GM19395 (cell line): ENCODE data around the gene NKX2-8.

Source experiments
- ATAC-seq: cut with Tn5 transposase; IDR thresholded peaks from one replicate; pipeline ENCODE4 v1.9.1; 2021; ENCODE audit warnings: mild to moderate bottlenecking, moderate library complexity; ENCODE audit not compliant: unreplicated experiment

Gene NKX2-8

GRCh38 chr14:36582011-36582873 lies at the start of gene NKX2-8:
TSS of gene NKX2-8 (minus strand) at chr14:36582614. CDS start at chr14:36582389, 225 bp downstream.
- no peak for ATAC-seq

GRCh38 chr14:36627981-36628380 lies 45.6 kb upstream of the NKX2-8 start:
- no peak for ATAC-seq

DNA sequence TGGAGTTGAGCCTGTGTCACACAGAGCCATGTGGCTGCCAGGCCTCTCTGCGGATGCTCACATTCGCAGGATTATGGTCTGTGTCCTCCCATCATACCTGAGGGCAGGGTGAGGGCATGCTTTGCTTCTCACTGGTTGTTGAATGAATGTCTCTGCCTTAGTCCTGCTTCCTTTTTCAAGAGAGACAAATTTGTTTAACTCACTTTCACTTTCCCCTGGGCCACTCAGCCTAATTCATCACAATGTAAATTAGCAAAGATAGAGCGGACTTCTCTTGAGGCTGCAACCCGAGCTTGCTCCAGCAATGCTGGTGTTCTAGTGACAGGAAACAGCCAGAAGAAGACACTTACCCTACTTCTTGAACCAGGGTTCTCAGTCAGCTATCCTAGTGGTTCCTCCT lies 43.7 kb upstream of the NKX2-8 start:
- ATAC-seq = peak; percentile 91

GRCh38 chr14:36625436-36625835 lies 43.0 kb upstream of the NKX2-8 start:
- ATAC-seq = no peak

DNA sequence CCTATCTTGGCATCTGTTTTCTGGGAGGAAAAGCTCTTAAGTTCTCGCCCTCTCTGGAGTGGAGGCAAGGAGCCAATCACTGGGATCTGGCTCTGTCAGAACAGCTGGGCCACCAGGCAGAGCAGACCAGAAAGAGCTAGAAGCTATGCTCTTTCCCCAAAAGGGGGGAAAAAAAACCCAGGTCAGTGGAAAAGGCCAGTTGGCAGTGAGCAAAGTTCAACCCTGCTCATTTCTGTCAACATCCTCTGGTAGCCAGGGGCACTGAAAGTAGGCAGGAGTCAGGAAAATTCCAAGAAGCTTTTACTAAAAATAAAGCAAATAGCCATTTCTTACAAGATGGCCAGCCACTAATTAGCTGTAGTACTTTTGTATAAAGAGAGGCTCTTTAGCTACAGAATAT lies 42.6 kb upstream of the NKX2-8 start:
- no peak for ATAC-seq

GRCh38 chr14:36619853-36620252 lies 37.4 kb upstream of the NKX2-8 start:
- ATAC-seq = no peak

- ATAC-seq = no peak
Measured at GRCh38 chr14:36619131-36619530, 36.7 kb upstream of the NKX2-8 start.

DNA sequence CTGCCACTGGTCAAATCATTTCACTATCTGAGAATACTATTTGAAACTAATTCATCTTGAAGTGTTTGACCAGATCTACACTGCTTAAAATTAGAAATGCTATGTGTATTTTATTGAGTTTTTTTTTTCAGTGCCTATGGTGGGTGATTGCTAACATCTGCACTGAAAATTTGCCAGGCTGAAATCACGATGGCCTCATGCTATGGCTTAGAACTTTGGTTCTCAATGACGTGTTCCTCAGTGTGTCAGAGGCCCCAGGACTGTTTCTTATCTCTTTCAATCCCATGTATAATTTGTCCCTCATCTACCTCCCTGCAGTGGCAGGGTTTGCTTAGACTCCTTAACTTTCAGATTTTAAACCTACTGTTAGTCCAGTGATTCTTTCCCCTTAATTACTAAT lies 36.2 kb upstream of the NKX2-8 start:
- ATAC-seq = no peak

GRCh38 chr14:36617824-36618223 lies 35.4 kb upstream of the NKX2-8 start:
- no peak for ATAC-seq

DNA sequence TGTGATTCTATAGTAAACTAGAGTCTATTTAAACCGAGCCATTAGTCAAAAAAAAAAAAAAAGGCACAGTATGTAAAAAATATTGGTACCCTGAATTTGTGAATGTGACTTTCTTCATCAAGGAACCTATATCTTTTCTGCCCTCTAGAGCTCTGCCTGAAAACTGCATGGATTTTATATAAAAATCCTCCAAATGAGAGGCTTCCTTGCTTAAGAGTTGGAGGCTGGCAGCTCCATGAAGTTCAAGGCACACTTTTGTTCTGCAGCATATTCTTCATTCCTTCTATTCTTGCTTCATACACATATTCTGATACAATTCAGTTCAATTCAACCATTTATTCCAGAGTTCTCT lies 23.1 kb upstream of the NKX2-8 start:
- ATAC-seq = no peak

GRCh38 chr14:36604757-36605505 lies 22.5 kb upstream of the NKX2-8 start:
- ATAC-seq = peak; percentile 89

DNA sequence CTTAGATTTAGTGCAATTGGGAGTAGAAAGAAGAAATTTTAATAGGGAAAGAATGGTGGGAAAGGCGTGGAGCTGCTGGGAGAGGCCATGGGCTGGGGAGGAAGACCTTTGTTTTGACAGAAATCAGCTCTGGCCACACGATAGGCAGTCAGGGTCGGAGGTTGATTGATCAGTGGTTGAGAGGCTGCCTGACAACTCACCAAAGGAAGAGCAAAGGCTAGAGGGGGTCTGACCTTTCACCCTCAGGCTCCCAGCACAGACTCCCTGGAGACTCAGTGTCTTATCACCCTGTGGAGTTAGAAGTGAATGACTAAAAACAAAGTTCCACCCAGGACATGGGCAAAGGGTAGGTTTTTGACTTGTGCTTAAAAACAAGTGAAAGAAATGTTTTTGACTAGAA lies 18.0 kb upstream of the NKX2-8 start:
- ATAC-seq = no peak

GRCh38 chr14:36591482-36591881 lies 9.1 kb upstream of the NKX2-8 start:
- no peak for ATAC-seq

DNA sequence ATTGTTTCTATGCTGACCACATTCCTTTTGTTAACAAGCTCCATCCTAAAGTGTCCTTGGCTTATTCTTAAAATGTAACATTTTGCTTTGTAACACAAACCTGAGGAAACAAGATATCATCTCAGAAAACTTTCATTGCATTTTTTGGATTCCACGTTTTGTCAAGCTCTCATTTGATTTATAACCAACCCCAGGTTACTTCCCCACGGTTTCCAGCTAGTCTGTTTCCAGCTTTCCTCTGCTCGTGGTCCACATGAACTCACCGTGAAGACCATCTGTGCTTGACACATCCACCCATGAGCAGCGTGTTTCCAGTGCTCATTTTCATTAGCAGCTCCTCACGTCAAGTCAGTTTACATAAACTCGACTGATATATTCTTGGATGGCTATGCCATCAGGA lies 6.4 kb upstream of the NKX2-8 start:
- no peak for ATAC-seq

DNA sequence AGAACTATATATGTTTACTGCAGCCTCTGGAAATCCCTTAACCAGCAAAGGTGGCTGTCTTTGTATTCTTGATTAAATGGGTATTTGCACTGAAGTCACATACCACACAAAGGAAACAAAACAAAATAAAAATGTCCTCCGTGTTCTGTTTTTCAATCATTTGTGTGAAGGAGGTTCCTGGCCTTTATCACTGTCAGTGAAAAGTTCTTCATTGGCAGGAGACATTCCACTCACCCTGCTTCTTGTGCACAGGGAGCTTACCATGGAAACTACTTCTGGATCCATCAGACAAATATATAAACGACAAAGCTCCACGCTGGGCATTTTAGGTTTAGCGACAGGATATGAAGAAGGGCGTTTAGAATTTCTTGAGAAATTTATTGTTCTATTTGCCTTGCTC lies 5.7 kb upstream of the NKX2-8 start:
- no peak for ATAC-seq

- ATAC-seq = no peak
Measured at GRCh38 chr14:36585100-36585499, 2.7 kb upstream of the NKX2-8 start.

DNA sequence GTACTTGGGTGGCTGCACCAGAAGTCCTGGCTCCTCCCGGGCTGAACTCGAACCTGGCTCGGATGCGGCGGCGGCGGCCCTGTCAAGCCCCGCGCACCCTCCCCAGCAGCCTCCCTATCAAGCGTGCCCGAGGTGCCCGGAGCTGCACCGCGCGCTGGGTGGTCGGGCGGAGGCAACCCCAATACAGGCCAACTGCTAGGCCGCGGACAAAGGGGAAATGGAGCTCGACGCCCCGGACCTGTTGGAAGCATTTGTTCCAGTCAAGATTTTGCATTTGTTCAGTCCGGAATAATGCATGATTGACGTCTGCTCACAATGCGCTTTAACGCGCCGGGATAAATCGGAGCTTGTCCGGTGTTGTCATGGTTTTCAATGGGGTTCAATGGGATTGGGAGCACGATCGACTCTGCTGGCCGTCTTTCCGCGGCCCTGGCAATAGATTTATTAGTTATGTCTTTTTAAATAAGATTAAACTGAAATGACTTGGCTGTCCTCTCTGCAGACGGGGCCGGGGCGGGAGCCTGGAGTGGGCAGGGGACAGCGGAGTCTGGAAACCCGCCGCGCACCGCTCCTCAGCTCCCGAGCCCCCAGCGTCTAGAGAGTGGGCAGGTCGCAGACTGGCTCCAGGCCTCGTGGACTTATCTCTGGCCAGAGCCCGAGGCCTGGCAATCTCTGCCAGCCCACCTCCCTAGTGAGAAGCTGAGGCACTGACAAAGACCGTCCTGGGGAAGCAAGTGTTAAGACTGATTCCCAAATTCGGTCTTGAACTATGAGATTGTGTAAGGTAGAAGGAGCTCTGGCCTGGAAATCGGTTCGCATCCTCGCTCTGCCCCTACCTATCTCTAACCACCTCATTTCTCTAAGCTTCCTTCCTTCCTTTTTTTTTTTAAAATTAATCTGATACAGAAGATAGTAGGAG lies 1.7 kb upstream of the NKX2-8 start:
- ATAC-seq = no peak

- ATAC-seq = no peak
Measured at GRCh38 chr14:36583242-36583892, 953 bp upstream of the NKX2-8 start.

- ATAC-seq = no peak
Measured at GRCh38 chr14:36582874-36583241, 444 bp upstream of the NKX2-8 start.

DNA sequence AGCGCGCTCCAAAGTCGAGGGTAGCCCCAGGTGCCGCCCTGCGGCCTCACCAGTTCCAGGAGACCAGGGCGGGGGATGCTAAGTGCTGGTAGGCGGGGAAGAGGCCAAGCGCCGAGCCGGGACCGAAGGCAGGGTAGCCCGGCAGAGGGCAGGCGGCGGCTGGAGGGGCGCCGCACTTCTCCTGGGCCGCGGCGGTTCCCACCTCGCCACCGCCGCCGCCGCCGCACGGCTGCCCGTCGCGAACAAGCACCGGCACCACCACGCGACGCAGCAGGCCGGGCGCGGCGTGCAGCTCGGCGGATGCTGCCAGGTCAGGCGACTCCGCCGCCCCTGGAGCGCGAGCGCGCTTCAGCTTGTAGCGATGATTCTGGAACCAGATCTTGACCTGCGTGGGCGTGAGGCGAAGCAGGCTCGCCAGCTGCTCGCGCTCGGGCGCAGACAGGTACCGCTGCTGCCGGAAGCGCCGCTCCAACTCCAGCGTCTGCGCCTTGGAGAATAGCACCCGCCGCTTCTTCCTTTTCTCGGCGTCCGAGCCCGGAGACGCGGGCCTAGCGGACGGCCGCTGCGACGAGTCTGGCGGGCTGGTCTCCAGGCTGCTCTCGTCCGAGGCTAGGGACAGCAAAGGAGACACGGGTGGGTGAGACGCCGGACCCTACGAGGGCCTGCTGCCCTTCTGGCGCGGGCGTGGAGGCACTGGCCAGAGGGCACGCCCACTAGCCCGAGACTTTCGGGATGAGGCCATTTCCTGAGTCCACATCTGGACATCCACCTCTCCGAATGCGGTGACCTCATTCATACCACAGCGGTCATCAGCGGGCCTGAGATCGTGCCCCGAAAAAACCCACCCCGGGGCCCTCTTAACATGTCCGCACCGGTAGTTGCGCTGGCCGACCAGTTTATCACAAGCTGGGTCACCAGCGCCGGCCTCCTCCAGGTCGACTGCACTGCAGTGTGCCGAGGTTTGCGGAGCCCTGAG lies 1.3 kb downstream of the NKX2-8 start:
- ATAC-seq = peak; percentile 48
